Ovary (tissue), 3 donors: ENCODE results near the gene BLOC1S4.

Experiments
- CTCF ChIP-seq, 3 donors: fragments of 450-650 bp in 2 of 3; fragments of 200-600 bp in 1 of 3; IDR thresholded peaks; one replicate each; pipeline versions ENCODE4 v1.5.1 to v1.8.0; 2016 to 2022; ENCODE audit warnings: antibody characterized with exemption in 3 of 3, mild to moderate bottlenecking in 1 of 3
- POLR2A ChIP-seq: fragments of 450-650 bp; IDR thresholded peaks from one replicate; pipeline ENCODE4 v1.6.1; 2017; ENCODE audit warnings: antibody characterized with exemption, mild to moderate bottlenecking, moderate library complexity
- donor health status: DM: no; HTN: no; CAD: no.

- TF ChIP-seq POLR2A (no peak), CTCF (IDR thresholded peaks at IDR 0.05) (no peak)
These were observed 41.3 kb upstream of the BLOC1S4 start for GRCh38 chr4:6674500-6675149.
